PFSK-1 (cell line): ENCODE data around the gene HCN1.

Experiments
- FOXP2 ChIP-seq: optimal IDR thresholded peaks from 2 replicates; pipeline ENCODE3; 2011; ENCODE audit warnings: borderline replicate concordance, control low read depth, inconsistent platforms; ENCODE audit not compliant: insufficient read depth; ENCODE audit errors: extremely low read length, extremely low read depth
- POLR2AphosphoS5 ChIP-seq: IDR thresholded peaks from 2 replicates; pipeline ENCODE4 v1.6.1; 2012; ENCODE audit warnings: low read depth, mild to moderate bottlenecking, control low read depth, low read length, moderate library complexity
- REST ChIP-seq, 2 experiments: IDR thresholded peaks; 2 replicates each; pipeline versions ENCODE4 v1.6.1 to v1.8.0; 2011 to 2012; ENCODE audit warnings: low read depth in 2 of 2, low read length in 2 of 2, control low read depth in 1 of 2, inconsistent platforms in 1 of 2, mild to moderate bottlenecking in 1 of 2, moderate library complexity in 1 of 2; ENCODE audit not compliant: insufficient read depth in 1 of 2
- SIN3A ChIP-seq: IDR thresholded peaks from 2 replicates; pipeline ENCODE4 v1.6.1; 2012; ENCODE audit warnings: mild to moderate bottlenecking, low read length, moderate library complexity, borderline replicate concordance; ENCODE audit not compliant: insufficient read depth
- TAF1 ChIP-seq: IDR thresholded peaks from 2 replicates; pipeline ENCODE4 v1.6.1; 2012; ENCODE audit warnings: low read length, control low read depth, borderline replicate concordance; ENCODE audit not compliant: insufficient read depth

HCN1 gene

GRCh38 chr5:45672271-45672670 is 23.9 kb downstream of the HCN1 start:
- TF ChIP-seq SIN3A (no peak), TAF1 (no peak), REST (IDR thresholded peaks at IDR 0.05; ENCODE audit: insufficient read depth in 1 of 2, low read depth in 2 of 2, low read length in 2 of 2) (no peak), POLR2AphosphoS5 (no peak), FOXP2 (no peak)

- TF ChIP-seq POLR2AphosphoS5 (no peak), TAF1 (no peak), FOXP2 (no peak)
Measured at GRCh38 chr5:45648744-45649143, 47.4 kb downstream of the HCN1 start.

- TF ChIP-seq SIN3A (no peak), REST (IDR thresholded peaks at IDR 0.05; ENCODE audit: insufficient read depth in 1 of 2, low read depth in 2 of 2, low read length in 2 of 2) (no peak), TAF1 (no peak), FOXP2 (no peak), POLR2AphosphoS5 (no peak)
Measured at GRCh38 chr5:45643056-45643455, 53.1 kb downstream of the HCN1 start.

GRCh38 chr5:45642370-45642769 is 53.8 kb downstream of the HCN1 start:
- TF ChIP-seq FOXP2 (no peak), REST (IDR thresholded peaks at IDR 0.05; ENCODE audit: insufficient read depth in 1 of 2, low read depth in 2 of 2, low read length in 2 of 2) (no peak), SIN3A (no peak), POLR2AphosphoS5 (no peak), TAF1 (no peak)

GRCh38 chr5:45639040-45639439 is 57.1 kb downstream of the HCN1 start:
- no peak for TF ChIP-seq FOXP2
- TF ChIP-seq POLR2AphosphoS5: no peak
- TF ChIP-seq SIN3A: no peak
- no peak for TF ChIP-seq TAF1
- TF ChIP-seq REST (IDR thresholded peaks at IDR 0.05; ENCODE audit: insufficient read depth in 1 of 2, low read depth in 2 of 2, low read length in 2 of 2): no peak
